Measurements from ENCODE around the gene RNF111.

- TF ChIP-seq POLR2A (IDR thresholded peaks at IDR 0.05; ENCODE audit: low read length) (no peak), HOXB13 (CRISPR knock-in tag; IDR thresholded peaks at IDR 0.05; ENCODE audit: low read depth) (no peak), BHLHE40 (IDR thresholded peaks at IDR 0.05; ENCODE audit: low read depth, low read length) (no peak), JUN (IDR thresholded peaks at IDR 0.05) (no peak), CEBPB (IDR thresholded peaks at IDR 0.05) (no peak), NR3C1 (IDR thresholded peaks at IDR 0.05) (no peak), CTCF (IDR thresholded peaks at IDR 0.05) (no peak), RAD21 (conservative IDR thresholded peaks at IDR 0.05 in 1 of 2, IDR thresholded peaks at IDR 0.05 in 1 of 2) (no peak)
Measured at GRCh38 chr15:58966698-58967097, 20.8 kb upstream of the RNF111 start.
